ENCODE results near the gene LYZ.
"Not testable (repeated sequence)": the region's sequence is repeated elsewhere in the genome, so short reads cannot be mapped to it uniquely, and the experiment has no call there.

Gene LYZ

DNA sequence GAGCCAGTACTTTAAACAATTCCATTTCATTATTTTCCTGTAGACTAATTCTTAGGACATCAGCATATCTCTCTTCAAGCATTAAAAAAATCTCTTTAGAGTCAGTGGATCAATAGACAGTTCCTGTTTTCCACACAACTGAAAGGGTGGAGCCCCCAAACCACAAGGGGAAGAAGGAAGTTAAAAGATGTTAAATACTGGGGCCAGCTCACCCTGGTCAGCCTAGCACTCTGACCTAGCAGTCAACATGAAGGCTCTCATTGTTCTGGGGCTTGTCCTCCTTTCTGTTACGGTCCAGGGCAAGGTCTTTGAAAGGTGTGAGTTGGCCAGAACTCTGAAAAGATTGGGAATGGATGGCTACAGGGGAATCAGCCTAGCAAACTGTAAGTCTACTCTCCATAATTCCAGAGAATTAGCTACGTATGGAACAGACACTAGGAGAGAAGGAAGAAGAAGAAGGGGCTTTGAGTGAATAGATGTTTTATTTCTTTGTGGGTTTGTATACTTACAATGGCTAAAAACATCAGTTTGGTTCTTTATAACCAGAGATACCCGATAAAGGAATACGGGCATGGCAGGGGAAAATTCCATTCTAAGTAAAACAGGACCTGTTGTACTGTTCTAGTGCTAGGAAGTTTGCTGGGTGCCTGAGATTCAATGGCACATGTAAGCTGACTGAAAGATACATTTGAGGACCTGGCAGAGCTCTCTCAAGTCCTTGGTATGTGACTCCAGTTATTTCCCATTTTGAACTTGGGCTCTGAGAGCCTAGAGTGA, at the start of gene LYZ:
LYZ (plus strand) TSS at position 220 of the 777 bp plus-strand sequence; CDS start at position 248, 28 bp downstream.
- no peaks in the 10 kb centered on the region for H3K4me1 ChIP-seq (ENCODE audit: insufficient read depth, low read length)

DNA sequence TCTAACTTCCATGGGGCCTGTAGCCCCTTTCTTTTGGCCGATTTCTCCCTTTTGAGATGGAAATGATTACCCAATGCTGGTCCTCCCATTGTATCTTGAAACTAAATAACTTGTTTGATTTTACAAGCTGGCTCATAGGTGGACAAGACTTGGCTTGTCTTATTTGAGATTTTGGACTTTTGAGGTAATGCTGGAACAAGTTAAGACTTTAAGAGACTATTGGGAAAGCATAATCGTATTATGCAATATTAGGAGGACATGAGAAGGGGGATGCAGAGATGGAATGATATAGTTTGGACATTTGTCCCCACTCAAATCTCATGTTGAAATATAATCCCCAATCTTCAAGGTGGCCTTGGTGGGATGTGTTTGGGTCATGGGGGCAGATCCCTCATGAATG, 49.2 kb upstream of the LYZ start:
- Histone ChIP-seq H3K4me3 (ENCODE audit: low read depth in 1 of 2, low read length in 2 of 2) (no peak overlapping the region), H3K36me3 (ENCODE audit: insufficient read depth, low read length) (no peaks in the 10 kb centered on the region), H3K9me3 (ENCODE audit: low read length) (no peaks in the 10 kb centered on the region), H3K27ac (ENCODE audit: low read depth, low read length) (no peak overlapping the region), H3K9ac (ENCODE audit: low read length) (no peak overlapping the region), H3K27me3 (ENCODE audit: control insufficient read depth in 1 of 2, insufficient read depth in 2 of 2, low read length in 2 of 2) (no peaks in the 10 kb centered on the region), H3K4me1 (ENCODE audit: insufficient read depth, low read length) (no peaks in the 10 kb centered on the region)

More for the DNA sequence above, at the start of gene LYZ:
- no peaks in the 10 kb centered on the region for H3K9me3 ChIP-seq (ENCODE audit: low read length)
- no peaks in the 10 kb centered on the region for H3K27me3 ChIP-seq (ENCODE audit: control insufficient read depth in 1 of 2, insufficient read depth in 2 of 2, low read length in 2 of 2)
- no peak within 1 kb of the TSS for H3K9ac ChIP-seq (ENCODE audit: low read length)
- no peaks in the 10 kb centered on the region for H3K36me3 ChIP-seq (ENCODE audit: insufficient read depth, low read length)
- no peak within 1 kb of the TSS for H3K4me3 ChIP-seq (ENCODE audit: low read depth in 1 of 2, low read length in 2 of 2)
- H3K27ac ChIP-seq (ENCODE audit: low read depth, low read length): no peak within 1 kb of the TSS

DNA sequence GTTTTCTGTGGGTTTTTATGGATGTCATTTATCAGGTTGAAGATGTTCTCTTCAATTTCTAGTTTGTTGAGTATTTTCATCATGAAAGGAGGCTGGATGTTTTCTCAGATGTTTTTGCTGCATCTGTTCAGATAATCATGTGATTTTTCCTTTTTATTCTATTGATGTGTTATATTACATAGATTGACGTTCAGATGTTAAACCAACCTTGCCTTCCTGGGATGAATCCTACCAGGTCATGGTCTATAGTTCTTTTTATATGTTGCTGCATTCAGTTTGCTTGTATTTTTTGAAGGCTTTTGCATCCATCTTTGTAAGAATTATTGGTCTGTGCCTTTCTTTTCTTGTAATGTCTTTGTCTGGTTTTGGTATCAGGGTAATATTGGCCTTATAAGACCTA, 43.9 kb upstream of the LYZ start:
- Histone ChIP-seq H3K4me3 (ENCODE audit: low read depth in 1 of 2, low read length in 2 of 2) (no peak overlapping the region), H3K9me3 (ENCODE audit: low read length) (no peaks in the 10 kb centered on the region), H3K36me3 (ENCODE audit: insufficient read depth, low read length) (no peaks in the 10 kb centered on the region), H3K27me3 (ENCODE audit: control insufficient read depth in 1 of 2, insufficient read depth in 2 of 2, low read length in 2 of 2) (no peaks in the 10 kb centered on the region), H3K9ac (ENCODE audit: low read length) (no peak overlapping the region), H3K4me1 (ENCODE audit: insufficient read depth, low read length) (no peaks in the 10 kb centered on the region), H3K27ac (ENCODE audit: low read depth, low read length) (no peak overlapping the region)

DNA sequence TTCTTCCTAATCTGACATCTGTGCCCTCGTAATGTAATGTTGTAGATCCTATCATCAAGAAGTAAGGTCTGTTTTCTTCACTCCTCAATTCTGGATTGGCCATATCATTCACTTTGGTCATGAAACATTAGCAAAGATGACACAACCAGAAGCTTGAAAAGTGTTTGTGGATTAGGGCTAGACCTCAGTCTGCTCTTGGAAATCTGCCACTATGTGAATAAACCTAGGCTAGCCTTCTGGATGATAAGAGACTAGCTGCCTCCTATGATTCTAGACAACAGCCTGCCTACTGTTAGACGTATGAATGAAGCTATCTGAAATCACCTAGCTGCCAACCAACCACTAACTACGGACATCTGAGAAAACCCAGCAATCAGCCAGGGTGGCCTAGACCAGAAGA, 38.7 kb upstream of the LYZ start:
- Histone ChIP-seq H3K36me3 (ENCODE audit: insufficient read depth, low read length) (no peaks in the 10 kb centered on the region), H3K4me1 (ENCODE audit: insufficient read depth, low read length) (no peaks in the 10 kb centered on the region), H3K4me3 (ENCODE audit: low read depth in 1 of 2, low read length in 2 of 2) (no peak overlapping the region), H3K27me3 (ENCODE audit: control insufficient read depth in 1 of 2, insufficient read depth in 2 of 2, low read length in 2 of 2) (no peaks in the 10 kb centered on the region), H3K9ac (ENCODE audit: low read length) (no peak overlapping the region), H3K27ac (ENCODE audit: low read depth, low read length) (no peak overlapping the region), H3K9me3 (ENCODE audit: low read length) (no peaks in the 10 kb centered on the region)

- Histone ChIP-seq H3K4me1 (ENCODE audit: insufficient read depth, low read length) (no peaks in the 10 kb centered on the region), H3K4me3 (ENCODE audit: low read depth in 1 of 2, low read length in 2 of 2) (no peak overlapping the region), H3K27ac (ENCODE audit: low read depth, low read length) (no peak overlapping the region), H3K36me3 (ENCODE audit: insufficient read depth, low read length) (no peaks in the 10 kb centered on the region), H3K9ac (ENCODE audit: low read length) (no peak overlapping the region), H3K27me3 (ENCODE audit: control insufficient read depth in 1 of 2, insufficient read depth in 2 of 2, low read length in 2 of 2) (no peaks in the 10 kb centered on the region), H3K9me3 (ENCODE audit: low read length) (no peaks in the 10 kb centered on the region)
Measured at GRCh38 chr12:69313209-69313608, 35.0 kb upstream of the LYZ start.

DNA sequence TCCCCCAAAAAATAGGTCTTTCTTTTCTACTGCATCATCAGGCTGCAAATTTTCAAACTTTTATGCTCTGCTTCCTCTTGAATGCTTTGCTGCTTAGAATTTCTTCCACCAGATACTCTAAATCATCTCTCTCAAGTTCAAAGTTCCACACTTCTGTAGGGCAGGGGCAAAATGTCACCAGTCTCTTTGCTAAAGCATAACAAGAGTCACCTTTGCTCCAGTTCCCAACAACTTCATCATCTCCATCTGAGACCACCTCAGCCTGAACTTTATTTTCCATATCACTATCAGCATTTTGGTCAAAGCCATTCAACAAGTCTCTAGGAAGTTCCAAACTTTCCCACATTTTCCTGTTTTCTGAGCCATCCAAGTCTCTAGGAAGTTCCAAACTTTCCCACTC, 31.4 kb upstream of the LYZ start:
- H3K9ac ChIP-seq (ENCODE audit: low read length); H3K4me3 ChIP-seq (ENCODE audit: low read depth in 1 of 2, low read length in 2 of 2); H3K36me3 ChIP-seq (ENCODE audit: insufficient read depth, low read length); H3K9me3 ChIP-seq (ENCODE audit: low read length); H3K27ac ChIP-seq (ENCODE audit: low read depth, low read length); H3K4me1 ChIP-seq (ENCODE audit: insufficient read depth, low read length); H3K27me3 ChIP-seq (ENCODE audit: control insufficient read depth in 1 of 2, insufficient read depth in 2 of 2, low read length in 2 of 2): not testable (repeated sequence)

GRCh38 chr12:69317233-69317632, 30.9 kb upstream of the LYZ start:
- H3K27ac ChIP-seq (ENCODE audit: low read depth, low read length); H3K9ac ChIP-seq (ENCODE audit: low read length); H3K4me3 ChIP-seq (ENCODE audit: low read depth in 1 of 2, low read length in 2 of 2); H3K4me1 ChIP-seq (ENCODE audit: insufficient read depth, low read length); H3K27me3 ChIP-seq (ENCODE audit: control insufficient read depth in 1 of 2, insufficient read depth in 2 of 2, low read length in 2 of 2); H3K36me3 ChIP-seq (ENCODE audit: insufficient read depth, low read length); H3K9me3 ChIP-seq (ENCODE audit: low read length): not testable (repeated sequence)

DNA sequence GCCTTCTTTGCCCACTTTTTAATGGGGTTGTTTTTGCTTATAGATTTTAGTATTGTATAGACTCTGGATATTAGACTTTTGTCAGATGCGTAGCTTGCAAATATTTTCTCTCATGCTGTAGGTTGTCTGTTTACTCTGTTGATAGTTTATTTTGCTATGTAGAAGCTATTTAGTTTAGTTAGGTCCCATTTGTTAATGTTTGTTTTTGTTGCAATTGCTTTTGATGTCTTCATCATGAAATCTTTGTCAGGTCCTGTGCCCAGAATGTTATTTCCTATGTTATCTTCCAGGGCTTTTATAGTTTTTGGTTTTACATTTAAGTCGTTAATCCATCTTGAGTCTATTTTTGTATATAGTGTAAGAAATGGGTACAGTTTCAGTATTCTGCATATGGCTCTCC, 30.0 kb upstream of the LYZ start:
- no peaks in the 10 kb centered on the region for H3K27me3 ChIP-seq (ENCODE audit: control insufficient read depth in 1 of 2, insufficient read depth in 2 of 2, low read length in 2 of 2)
- H3K27ac ChIP-seq (ENCODE audit: low read depth, low read length): no peak overlapping the region
- H3K36me3 ChIP-seq (ENCODE audit: insufficient read depth, low read length): no peaks in the 10 kb centered on the region
- no peaks in the 10 kb centered on the region for H3K4me1 ChIP-seq (ENCODE audit: insufficient read depth, low read length)
- no peaks in the 10 kb centered on the region for H3K9me3 ChIP-seq (ENCODE audit: low read length)
- H3K9ac ChIP-seq (ENCODE audit: low read length): no peak overlapping the region
- no peak overlapping the region for H3K4me3 ChIP-seq (ENCODE audit: low read depth in 1 of 2, low read length in 2 of 2)

GRCh38 chr12:69321351-69321750, 26.8 kb upstream of the LYZ start:
- no peaks in the 10 kb centered on the region for H3K36me3 ChIP-seq (ENCODE audit: insufficient read depth, low read length)
- H3K27ac ChIP-seq (ENCODE audit: low read depth, low read length): no peak overlapping the region
- no peaks in the 10 kb centered on the region for H3K4me1 ChIP-seq (ENCODE audit: insufficient read depth, low read length)
- no peaks in the 10 kb centered on the region for H3K27me3 ChIP-seq (ENCODE audit: control insufficient read depth in 1 of 2, insufficient read depth in 2 of 2, low read length in 2 of 2)
- H3K9ac ChIP-seq (ENCODE audit: low read length): no peak overlapping the region
- no peaks in the 10 kb centered on the region for H3K9me3 ChIP-seq (ENCODE audit: low read length)
- no peak overlapping the region for H3K4me3 ChIP-seq (ENCODE audit: low read depth in 1 of 2, low read length in 2 of 2)

DNA sequence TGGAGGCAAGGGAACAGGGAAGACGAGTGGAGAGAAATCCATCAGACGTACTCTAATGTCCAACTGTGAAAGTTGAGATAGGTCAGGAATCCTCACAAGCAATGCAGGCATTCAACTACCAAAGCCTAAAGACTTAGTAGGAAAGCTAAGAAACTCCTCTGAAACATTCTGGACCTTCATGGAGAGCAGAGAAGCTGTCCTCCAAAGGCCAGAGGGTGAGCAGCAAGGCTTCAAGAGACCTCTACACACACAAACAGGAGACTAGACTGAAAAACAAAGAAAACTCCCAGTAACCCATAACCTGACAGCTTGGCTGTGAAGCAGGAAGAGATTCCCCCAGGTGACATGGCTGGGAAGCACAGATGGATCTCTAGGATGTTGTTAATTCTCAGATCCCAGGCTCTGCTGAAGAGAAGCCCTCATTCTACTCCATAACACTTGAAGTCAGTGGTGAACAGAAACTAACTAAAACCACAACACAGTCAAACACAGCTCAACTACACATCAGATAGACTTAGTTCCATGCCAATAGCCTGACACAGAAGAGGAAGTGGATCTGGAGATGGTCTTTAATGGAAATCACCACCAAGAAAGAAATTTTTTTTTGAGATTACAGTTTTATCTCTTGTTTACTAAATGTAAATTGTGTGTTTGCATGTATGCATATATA, 23.2 kb upstream of the LYZ start:
- Histone ChIP-seq H3K4me1 (ENCODE audit: insufficient read depth, low read length) (no peaks in the 10 kb centered on the region), H3K27ac (ENCODE audit: low read depth, low read length) (no peak overlapping the region), H3K9me3 (ENCODE audit: low read length) (no peaks in the 10 kb centered on the region), H3K9ac (ENCODE audit: low read length) (no peak overlapping the region), H3K36me3 (ENCODE audit: insufficient read depth, low read length) (no peaks in the 10 kb centered on the region), H3K4me3 (ENCODE audit: low read depth in 1 of 2, low read length in 2 of 2) (no peak overlapping the region), H3K27me3 (ENCODE audit: control insufficient read depth in 1 of 2, insufficient read depth in 2 of 2, low read length in 2 of 2) (no peaks in the 10 kb centered on the region)

GRCh38 chr12:69328426-69328825, 19.8 kb upstream of the LYZ start:
- H3K27ac ChIP-seq (ENCODE audit: low read depth, low read length): no peak overlapping the region
- H3K27me3 ChIP-seq (ENCODE audit: control insufficient read depth in 1 of 2, insufficient read depth in 2 of 2, low read length in 2 of 2): no peaks in the 10 kb centered on the region
- no peaks in the 10 kb centered on the region for H3K4me1 ChIP-seq (ENCODE audit: insufficient read depth, low read length)
- no peak overlapping the region for H3K9ac ChIP-seq (ENCODE audit: low read length)
- H3K9me3 ChIP-seq (ENCODE audit: low read length): no peaks in the 10 kb centered on the region
- H3K4me3 ChIP-seq (ENCODE audit: low read depth in 1 of 2, low read length in 2 of 2): no peak overlapping the region
- no peaks in the 10 kb centered on the region for H3K36me3 ChIP-seq (ENCODE audit: insufficient read depth, low read length)
